HG03103 (cell line): ENCODE measurements around the gene DKK1.

ENCODE experiments used
- ATAC-seq: cut with Tn5 transposase; IDR thresholded peaks from one replicate; pipeline ENCODE4 v1.9.1; 2021; ENCODE audit warnings: low read depth; ENCODE audit not compliant: unreplicated experiment

Gene DKK1

DNA sequence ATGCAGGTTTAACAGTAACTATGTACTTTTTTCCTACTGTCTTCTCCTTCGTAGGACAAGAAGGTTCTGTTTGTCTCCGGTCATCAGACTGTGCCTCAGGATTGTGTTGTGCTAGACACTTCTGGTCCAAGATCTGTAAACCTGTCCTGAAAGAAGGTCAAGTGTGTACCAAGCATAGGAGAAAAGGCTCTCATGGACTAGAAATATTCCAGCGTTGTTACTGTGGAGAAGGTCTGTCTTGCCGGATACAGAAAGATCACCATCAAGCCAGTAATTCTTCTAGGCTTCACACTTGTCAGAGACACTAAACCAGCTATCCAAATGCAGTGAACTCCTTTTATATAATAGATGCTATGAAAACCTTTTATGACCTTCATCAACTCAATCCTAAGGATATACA, 2.4 kb downstream of the DKK1 start:
- no peak for ATAC-seq

DNA sequence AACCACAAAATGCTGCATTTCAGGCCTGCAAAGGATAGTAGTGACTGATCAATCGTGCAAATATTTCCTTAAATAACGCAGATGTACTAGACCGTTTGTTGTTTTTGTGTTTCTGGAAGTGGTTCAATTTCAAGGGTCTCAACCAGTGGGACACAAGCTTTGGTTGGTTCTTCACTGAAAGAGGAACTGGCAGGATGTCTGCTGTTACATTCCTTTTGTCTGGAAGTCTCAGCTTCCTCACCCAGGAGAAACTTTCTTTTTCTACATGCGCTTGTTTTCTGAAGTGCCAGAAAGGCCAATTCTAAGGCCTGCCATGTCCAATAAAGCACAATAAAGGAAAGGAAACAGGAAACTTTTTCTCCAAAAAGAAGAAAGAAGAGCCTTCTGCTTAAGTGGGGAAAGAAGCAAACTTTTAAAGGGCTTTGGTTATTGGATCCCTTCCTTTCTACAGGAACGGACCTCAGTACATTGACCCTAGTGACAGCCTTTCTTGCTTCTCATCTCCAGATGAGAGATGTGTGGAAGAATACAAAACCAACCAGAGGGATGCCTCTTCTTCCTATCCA, 4.1 kb downstream of the DKK1 start:
- ATAC-seq = no peak

DNA sequence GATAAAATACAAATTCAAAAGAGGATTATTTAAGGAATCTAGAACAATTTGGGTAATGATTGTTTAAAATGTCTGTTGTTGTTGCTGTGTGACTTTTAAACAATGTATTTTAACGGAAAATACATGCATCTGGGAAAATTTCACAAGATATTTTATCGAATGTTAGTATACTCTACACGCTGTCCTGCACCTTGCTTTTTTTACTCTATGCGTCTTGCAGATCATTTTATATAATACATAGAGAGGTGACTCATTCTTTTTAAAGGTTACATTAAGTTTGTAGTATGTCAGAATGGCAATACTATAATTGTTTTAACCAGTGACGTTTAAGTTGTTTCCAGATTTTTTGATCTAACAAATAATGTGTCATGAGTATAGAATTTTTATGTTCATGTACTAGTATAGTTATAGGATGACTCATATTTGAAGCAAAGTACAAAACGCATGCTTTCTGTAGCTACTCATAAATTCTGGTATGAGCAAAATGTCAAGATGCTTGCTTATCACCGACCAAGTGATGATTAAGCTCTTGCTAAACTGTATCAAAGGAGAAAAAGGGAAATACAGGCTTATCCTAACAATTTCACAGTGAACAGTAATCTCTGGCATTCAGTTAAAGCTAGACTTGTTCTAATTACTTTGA, 4.9 kb downstream of the DKK1 start:
- no peak for ATAC-seq

DNA sequence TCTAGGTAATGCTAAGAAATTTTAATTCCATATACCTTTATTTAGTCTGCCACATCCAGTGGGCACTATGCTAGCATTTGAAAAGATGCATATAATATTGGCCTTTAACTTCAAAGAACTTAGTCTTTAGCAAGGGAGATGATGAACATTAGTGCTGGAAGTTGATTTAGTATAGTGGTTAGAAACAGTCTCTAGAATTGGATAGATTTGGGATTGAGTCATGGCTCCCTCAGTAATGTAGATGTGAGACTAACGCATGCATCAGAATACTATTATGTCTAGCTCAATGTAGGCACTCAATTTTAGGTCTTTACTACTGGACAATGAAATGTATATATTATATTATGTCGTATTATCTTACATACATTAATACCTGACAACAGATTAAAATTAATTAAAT, 5.8 kb downstream of the DKK1 start:
- no peak for ATAC-seq

DNA sequence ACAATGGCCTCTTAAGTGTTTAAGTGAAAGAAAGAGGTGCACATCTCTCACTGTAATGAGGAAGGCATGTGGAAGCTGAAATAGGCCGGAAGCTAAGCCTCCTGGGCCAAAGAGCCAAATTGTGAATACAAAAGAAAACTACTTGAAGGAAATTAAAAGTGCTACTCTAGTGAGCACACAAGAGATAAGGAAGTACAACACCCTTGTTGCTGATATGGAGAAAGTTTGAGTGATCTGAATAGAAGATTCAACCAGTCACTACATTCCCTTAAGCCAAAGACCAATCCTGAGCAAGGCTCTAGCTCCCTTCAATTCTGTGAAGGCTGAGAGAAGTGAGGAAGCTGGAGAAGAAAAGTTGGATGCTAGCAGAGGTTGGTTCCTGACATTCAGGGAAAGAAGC, 8.2 kb downstream of the DKK1 start:
- ATAC-seq = no peak

DNA sequence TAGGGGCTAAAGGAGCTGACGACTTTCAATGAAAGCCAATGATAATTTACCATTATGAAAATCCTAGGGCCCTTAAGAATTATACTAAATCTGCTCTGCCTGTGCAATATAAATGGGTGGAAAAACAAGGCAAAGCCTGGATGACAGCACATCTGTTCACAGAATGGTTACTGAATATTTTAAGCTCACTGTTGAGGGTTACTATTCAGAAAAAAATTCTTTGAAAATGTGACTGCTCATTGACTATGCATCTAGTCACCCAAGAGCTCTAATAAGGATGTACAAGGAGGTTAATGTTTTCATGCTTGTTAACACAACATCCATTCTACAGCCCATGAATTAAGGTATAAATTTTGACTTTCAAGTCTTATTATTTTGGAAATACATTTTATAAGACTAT, 8.9 kb downstream of the DKK1 start:
- ATAC-seq = no peak

DNA sequence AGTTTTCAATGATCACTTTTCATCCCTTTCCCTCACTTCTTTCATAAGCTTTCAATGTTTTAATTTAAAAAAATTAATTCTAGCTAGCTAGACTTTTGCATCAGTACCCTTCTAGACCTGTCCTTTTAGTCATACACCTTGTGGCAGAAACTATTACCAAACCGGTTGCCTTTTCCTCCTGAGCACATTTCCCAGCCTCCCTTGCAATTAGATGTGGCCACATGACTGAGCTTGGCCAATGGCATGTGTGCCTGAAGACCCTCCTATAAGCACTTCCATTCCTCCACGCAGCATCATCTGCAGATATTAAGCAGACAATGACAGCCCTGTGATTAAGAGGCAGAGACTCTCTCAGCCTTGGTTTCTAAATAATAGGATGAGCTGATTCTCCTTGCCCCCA, 12.3 kb downstream of the DKK1 start:
- ATAC-seq = no peak

DNA sequence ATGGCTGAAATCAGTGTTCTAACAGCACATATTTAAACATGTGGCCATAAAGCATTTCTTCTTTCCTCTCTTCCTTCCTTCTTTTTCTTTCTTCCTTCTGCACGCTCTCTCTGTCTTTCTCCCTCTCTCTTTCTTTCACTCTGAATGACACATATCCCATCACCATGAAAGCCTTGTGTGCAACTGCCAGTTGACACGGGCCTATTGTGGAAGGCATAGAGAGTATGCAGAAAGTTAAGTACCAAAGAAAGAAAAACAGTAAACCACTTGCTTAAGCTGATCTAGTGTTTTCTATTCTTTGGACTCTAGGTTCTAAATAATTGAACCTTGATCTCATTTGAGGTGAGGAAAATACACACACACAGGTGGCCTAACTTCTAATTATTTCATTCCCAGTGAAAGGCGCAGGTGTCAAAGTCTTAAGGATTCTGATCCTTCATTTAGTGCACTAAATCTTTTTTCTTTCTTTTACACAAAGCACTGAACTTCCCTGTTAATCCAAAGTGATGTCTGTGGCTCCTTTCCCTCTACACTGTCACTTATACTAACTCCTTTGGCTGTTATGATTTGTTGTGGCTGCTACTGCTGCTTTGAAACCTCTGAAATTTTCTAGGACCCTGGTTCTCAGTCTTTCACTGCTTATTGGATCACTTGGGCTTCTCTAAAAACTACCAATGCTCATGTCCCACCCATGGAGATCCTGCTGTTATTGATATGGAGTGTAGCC, 17.7 kb downstream of the DKK1 start:
- ATAC-seq = no peak

DNA sequence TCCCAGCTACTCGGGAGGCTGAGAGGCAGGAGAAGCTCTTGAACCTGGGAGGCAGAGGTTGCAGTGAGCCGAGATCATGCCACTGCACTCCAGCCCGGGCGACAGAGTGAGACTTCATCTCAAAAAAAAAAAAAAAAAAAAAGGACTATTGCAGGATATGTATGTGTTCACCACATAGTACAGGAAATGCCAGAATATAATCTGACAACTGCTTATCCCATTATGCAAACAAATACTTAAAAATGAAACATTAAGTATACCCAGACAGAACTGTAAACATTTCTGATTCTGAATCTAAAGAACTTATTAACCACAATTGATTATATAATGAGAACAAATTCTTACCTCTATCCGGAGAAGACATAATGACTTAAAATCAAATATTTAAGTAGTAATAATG, 18.7 kb downstream of the DKK1 start:
- ATAC-seq = no peak

DNA sequence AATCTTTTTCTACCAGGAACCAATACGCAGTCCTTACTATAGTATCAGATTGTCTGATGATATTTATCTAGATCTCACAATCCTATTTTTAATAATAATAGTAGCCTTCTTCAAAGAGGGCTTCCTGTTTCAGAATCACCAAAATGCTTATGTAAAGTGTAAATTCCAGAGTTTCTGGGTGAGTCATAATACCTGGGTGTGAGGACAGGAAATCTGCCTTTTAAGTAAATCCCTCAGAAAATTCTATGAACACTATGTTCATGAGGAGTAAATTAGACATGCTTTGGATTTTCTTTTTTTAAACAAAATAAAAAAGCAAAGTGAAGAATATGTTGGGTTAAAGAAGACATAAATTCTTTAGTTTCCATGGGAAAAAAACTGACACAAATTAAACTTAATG, 20.5 kb downstream of the DKK1 start:
- no peak for ATAC-seq

DNA sequence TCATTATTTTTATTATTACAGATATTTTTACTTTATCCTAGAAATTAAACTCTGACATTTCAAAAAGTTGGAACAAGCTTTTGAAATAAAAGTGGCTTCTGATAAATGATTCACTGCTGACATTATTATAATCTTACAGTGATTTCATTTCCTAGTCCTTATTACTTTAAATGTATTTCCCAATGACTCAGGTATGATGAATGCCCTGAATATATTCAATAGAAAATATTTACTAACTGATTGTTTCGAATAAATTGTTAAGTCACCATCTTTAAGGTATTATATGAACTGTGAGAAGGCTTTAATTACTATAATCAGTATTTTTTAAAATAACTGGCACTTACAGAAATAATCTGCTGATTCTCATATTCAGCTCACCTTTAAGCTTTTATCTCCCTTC, 21.6 kb downstream of the DKK1 start:
- no peak for ATAC-seq

DNA sequence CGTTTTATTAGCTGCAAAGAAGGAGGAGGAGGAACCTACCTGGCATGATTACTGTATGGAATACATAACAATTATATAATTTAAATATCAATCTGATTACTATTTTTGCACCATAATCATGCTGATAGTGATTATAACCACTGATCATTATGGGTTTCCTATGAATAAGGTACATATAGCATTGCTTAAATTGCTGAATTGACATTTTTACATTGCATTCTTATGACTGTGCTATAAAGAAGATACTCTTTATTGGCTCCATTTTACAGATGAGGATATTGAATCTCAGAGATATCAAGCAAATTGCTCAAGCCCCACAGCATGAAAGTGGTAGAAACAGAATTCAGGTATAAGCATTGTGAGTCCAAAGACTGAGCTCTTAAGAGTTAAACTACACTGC, 23.1 kb downstream of the DKK1 start:
- ATAC-seq = no peak

DNA sequence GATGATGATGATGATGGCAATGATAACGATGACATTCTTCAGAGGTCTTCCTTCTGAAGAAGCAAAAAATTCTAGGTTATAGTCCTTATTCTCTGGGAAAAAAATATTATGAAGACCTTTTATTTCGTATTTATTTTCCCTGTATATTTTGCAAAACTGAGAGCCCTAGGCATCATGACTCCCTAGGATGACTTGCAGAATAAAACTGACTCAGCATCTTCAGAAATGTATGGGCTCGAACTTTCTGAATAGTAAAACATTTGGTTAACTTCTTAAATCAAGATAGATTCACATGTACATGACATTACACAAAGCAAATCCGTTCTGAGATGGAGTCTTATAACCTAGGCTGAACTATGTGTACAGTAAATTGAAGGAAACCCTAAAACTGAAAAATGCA, 29.4 kb downstream of the DKK1 start:
- ATAC-seq = no peak

DNA sequence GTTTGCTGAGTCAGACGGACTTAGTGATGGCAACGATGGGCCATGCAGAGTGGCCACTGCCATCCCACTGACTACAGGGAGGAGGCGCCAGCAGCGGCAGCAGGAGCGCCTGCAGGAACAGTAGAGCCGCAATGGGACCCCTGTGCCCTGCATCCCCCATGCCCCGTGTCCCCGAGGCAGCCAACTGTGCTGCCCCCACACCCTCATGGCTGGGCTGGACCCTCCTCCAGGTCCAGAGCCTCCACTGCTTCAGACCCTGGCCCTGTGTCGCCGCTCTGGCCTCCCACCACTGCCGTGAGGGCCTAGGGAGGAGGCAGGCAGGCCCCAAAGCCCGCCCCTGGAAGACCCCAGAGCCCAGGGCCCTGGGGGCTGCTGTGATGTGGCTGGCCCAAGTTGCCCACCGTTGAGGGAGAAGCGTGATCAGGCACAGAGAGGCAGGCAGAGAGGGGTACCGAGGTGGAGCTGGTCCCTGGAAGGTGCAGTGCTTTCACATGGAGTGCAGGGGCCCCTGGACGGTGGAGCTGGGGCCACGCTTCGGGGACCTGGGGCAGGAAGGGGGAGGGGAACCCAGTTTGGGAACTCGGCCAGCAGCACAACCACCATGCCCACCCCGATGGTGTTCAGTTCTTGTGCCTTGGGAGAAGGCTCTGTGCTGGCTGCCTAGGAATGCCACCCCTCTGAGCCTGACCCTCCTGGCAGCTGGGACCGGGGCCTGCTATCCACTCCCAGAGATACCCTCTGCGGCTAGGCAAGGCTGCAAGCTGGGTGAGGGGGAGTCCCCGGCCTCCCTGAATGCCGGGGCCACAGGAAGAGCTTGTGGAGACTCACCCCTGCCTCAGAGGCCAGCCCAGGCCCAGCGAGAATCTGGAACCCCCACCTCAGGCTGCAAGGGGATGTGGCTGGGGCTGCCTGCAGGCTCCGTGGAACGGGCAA, 32.6 kb downstream of the DKK1 start:
- ATAC-seq = no peak

DNA sequence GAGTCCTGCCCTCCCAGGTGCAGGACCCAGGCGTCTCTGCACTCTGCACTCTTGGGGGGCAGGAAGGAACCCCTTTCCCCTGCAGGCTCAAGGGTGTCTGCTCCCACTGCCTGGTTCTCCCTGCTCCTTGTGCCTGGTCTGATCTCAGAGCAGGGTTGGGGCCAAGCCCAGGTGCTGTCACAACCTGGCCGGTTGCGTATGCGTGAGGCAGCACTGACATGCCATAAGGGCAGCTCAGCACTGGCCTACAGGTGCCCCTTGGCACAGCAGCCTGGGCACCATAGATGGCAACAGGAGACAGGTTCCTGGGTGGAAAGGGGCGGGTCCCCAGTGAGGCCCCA, 33.2 kb downstream of the DKK1 start:
- ATAC-seq = no peak

DNA sequence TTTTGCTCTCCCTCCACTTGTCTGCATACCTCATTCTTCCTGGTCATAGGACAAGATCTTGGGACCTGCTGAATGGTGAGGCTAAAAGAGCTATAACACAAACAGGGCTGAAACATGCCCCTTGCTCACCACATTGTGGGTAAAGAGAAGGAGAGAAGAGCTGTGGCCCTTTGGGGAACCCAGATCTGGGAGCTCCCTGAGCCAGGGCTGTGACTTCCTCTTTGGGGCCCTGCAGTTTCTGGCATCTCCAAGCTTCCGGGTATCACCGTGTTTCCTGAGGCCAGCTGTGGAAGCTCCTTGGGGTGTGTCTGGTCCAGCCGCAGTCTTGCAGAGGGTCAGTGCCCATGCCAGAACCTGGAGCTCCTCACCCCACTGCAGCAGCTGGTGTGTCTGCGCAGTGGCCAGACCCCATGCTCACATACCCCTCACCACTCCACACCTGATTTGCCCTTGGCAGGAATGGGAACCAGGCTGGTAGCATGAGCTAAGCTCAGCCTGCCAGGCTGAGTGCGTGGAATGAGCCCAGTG, 34.0 kb downstream of the DKK1 start:
- no peak for ATAC-seq

DNA sequence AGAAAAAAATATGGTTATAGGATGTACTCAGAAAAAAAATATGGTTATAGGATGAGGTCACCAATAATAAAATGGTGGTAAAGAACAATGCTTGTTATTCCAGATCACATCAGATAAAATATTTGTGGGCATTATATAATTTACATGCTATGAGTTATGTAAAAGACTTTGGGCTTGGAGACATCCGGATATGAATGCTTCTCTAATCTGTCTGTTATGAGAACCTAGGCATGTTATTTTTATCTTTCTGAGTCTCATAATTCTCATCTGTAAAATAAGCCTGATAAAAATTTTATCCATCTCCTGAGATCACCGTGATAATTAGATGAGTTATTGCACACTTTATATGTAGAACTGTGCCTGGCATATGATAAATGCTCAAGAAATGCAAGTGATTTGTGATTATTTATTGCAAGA, 37.8 kb downstream of the DKK1 start:
- no peak for ATAC-seq

DNA sequence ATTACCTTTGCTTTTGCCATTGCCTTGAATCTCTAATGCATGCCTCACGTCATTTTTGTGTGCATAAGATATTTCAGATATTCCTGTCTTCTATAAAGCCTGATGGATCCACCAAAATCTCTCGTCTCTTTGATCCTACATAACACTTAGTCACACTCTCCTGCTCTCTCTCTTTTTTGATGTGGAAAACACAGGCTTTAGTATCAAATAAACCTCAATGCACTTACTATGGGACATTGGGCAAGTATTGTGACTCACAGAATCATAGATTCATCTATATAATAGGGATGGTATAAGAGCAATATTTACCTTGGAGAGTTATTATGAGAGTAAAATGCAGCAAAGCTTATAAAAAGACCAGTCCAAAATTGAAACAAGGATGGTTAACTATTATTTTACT, 39.1 kb downstream of the DKK1 start:
- ATAC-seq = no peak

DNA sequence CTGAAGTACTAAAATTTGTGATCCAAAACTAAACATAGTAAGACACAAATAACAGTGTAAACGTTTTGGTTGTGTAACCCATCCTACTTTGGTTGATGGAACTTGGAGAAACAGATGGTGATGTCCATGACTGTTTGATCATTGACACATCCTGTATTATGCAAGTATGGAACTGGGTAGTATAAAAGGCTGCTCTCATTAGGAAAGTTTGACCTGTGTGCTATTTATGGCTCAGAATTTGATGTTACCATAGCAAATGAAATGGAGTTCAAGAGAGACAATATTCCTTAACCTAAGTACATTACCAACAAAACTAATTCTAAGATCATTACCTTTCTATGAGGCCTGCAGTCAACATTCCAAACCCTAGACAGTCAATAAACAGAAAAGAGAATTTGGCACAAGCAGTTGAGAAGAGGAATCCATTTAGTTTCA, 39.9 kb downstream of the DKK1 start:
- ATAC-seq = no peak

DNA sequence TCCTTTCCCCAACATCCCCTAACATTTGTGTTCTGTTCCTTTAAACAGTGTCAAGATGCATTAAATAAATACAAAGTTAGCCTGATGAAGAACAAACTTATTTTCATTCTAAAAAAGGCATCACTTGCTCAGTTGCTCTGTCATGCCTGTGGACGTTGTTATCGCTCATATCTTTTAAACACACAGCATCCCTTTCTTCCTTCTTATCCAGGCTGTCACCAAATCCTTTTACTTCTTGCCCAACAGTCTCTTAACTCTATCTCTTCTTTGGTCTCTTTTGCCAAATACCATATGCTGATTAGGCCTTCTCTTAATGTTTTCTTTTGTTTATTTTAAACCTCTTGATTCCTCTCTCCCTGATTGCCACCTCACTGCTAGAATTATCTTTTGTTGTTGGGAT, 43.9 kb downstream of the DKK1 start:
- no peak for ATAC-seq

DNA sequence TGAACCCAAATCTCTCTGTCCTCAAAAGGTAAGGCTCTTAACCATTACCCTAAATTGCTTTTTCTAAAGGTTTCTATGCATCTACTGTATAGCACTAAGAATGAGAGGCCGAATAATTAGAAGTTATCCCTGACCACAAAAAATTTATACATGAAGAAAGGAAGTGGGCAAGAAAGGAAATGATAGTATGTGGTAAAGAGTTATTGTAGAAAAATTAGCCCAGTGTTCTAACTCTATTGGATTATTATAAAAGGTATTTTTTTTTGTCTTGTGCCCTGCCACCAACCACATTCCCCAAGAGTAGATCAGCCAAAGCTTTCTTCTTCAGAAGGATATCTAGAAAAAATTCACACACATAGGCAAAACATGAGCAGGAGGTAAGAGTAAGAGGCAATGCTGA, 45.4 kb downstream of the DKK1 start:
- ATAC-seq = no peak
